HepG2 (cell line): Measurements from ENCODE around the gene BBIP1. TPM values are rescaled to one million over a fixed set of nuclear protein-coding genes. Genes with fewer than 3 reads are reported as not detected.

Source experiments
- HNF4A ChIP-seq: sonication (generic); formaldehyde crosslinking; IDR thresholded peaks from 2 replicates; pipeline ENCODE4 v1.4.0; 2020; ENCODE audit warnings: missing genetic modification reagents
- KLF16 ChIP-seq, 2 experiments: sonication (generic) in 1 of 2; formaldehyde crosslinking in 1 of 2; IDR thresholded peaks; 2 replicates each; pipeline versions ENCODE4 v1.6.1 to v1.8.0; 2016 to 2023; ENCODE audit warnings: missing genetic modification reagents in 2 of 2, missing compliant biosample characterization in 1 of 2
- MED1 ChIP-seq: sonication (generic); formaldehyde crosslinking; IDR thresholded peaks from 2 replicates; pipeline ENCODE4 v1.4.0; 2020; ENCODE audit warnings: missing genetic modification reagents
- MIXL1 ChIP-seq: IDR thresholded peaks from 2 replicates; pipeline ENCODE4 v1.6.1; 2016
- PHF21A ChIP-seq: sonication (generic); formaldehyde crosslinking; IDR thresholded peaks from 2 replicates; pipeline ENCODE4 v1.5.0; 2020; ENCODE audit warnings: mild to moderate bottlenecking, missing genetic modification reagents
- RFX5 ChIP-seq: IDR thresholded peaks from 2 replicates; pipeline ENCODE4 v1.6.1; 2011; ENCODE audit warnings: low read depth, low read length, improper control_type of control experiment
- SP140L ChIP-seq: sonication (generic); formaldehyde crosslinking; IDR thresholded peaks from 2 replicates; pipeline ENCODE4 v1.4.0; 2020; ENCODE audit warnings: missing genetic modification reagents, borderline replicate concordance
- SSRP1 ChIP-seq: IDR thresholded peaks from 2 replicates; pipeline ENCODE4 v1.6.1; 2016; ENCODE audit warnings: control low read depth
- ZNF232 ChIP-seq: sonication (generic); formaldehyde crosslinking; IDR thresholded peaks from 2 replicates; pipeline ENCODE4 v1.4.0; 2020; ENCODE audit warnings: missing genetic modification reagents, borderline replicate concordance
- ZNF264 ChIP-seq: sonication (generic); formaldehyde crosslinking; IDR thresholded peaks from 2 replicates; pipeline ENCODE4 v1.4.0; 2020; ENCODE audit warnings: missing genetic modification reagents
- ZNF7 ChIP-seq: IDR thresholded peaks from 2 replicates; pipeline ENCODE4 v1.6.1; 2016; ENCODE audit warnings: missing biosample characterization, missing genetic modification reagents
- polyA plus RNA-seq, 8 experiments: library from polyadenylated mRNA; depleted of rRNA in 3 of 8; stranded (reverse) in 7 of 8; unstranded in 1 of 8; fragments of >200 nt; fragmentation: Illumina TruSeq in 4 of 8; extraction: Trizol in 4 of 8; gene quantifications; 2 replicates each; pipeline versions ENCODE4 v1.2.1 to v1.2.3, GENCODE V29; 2011 to 2016; ENCODE audit warnings: low read depth in 4 of 8, missing spikeins in 1 of 8, mixed read lengths in 1 of 8; ENCODE audit not compliant: insufficient read depth in 1 of 8
- total RNA-seq, 5 experiments: library from RNA; depleted of rRNA; stranded (reverse); fragments of >200 nt; fragmentation: Illumina TruSeq; extraction: Trizol; gene quantifications; 2 replicates each; pipeline ENCODE4 v1.2.3, GENCODE V29; 2016; ENCODE audit warnings: low read depth in 1 of 5
- TF ChIP-seq, protein P1 (sequence below): sonication (generic); formaldehyde crosslinking; IDR thresholded peaks from 2 replicates; pipeline ENCODE4 v1.9.0; 2021; ENCODE audit warnings: missing genetic modification reagents, borderline replicate concordance
- TF ChIP-seq, protein P2 (sequence below): sonication (generic); formaldehyde crosslinking; IDR thresholded peaks from 2 replicates; pipeline ENCODE4 v1.5.1; 2020; ENCODE audit warnings: missing genetic modification reagents, mild to moderate bottlenecking, borderline replicate concordance
- TF ChIP-seq, protein P3 (sequence below): IDR thresholded peaks from 2 replicates; pipeline ENCODE4 v1.6.1; 2016; ENCODE audit warnings: low read depth, control low read depth
- TF ChIP-seq, protein P4 (sequence below): IDR thresholded peaks from 2 replicates; pipeline ENCODE4 v1.6.1; 2016; ENCODE audit warnings: mild to moderate bottlenecking, missing biosample characterization, missing genetic modification reagents
- TF ChIP-seq, protein P5 (sequence below): sonication (generic); formaldehyde crosslinking; IDR thresholded peaks from 2 replicates; pipeline ENCODE4 v1.4.0; 2020; ENCODE audit warnings: missing genetic modification reagents
- TF ChIP-seq, protein P6 (sequence below): sonication (generic); formaldehyde crosslinking; IDR thresholded peaks from 2 replicates; pipeline ENCODE4 v1.8.1; 2023; ENCODE audit warnings: missing genetic modification reagents, inconsistent platforms, borderline replicate concordance
- TF ChIP-seq, protein P7 (sequence below): sonication (generic); formaldehyde crosslinking; IDR thresholded peaks from 2 replicates; pipeline ENCODE4 v1.4.0; 2020; ENCODE audit warnings: missing genetic modification reagents, mild to moderate bottlenecking, borderline replicate concordance

The BBIP1 gene
- total and polyA plus RNA-seq, 2 of the 13 experiments (the other 11 are each of a cell fraction or from before 2014, with no cell fraction given): 18.3 to 24.1 TPM

DNA sequence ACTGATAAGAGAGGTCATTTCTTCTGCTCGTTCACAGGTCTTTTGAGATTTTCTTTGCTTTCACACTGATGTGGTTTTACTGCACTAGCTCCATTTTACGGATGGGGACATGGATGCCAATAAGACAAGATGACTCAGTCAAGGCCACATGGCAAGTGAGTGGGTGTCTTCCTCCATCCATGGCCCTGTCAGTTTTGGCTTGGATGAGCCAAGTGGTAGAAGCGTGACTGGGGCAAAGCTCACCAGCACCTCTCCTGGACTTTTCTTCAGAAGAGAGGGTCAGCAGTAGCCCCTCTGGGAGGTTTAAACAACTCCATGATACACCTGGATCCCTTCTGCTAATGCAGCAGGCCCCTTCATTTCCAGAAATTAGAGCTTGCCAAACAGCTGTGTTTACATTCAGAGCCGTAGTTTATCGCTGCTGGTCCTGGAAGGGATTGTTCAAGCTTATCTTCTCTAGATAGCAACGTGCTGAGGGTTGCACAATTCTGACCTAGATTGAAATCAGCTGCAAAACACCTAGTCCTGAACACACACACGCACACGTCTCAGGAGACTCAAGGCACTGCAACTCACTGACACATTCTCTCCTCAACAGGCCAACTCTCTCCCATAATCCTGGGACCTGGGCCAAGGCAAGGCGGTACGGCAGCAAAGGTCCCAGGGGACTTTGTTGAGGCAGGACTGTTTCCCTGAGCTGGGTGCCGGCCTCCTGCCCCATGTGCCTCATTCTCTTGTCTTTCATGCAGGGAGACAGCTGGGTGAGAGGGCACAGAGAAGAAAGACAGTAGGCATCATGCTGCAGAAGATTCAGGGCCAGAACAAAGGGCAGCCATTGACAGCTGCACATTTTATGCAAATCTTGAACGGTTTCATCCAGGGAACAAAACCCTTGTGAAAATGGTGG, 61.5 kb downstream of the BBIP1 start (continued):
- TF ChIP-seq, protein P1, sequence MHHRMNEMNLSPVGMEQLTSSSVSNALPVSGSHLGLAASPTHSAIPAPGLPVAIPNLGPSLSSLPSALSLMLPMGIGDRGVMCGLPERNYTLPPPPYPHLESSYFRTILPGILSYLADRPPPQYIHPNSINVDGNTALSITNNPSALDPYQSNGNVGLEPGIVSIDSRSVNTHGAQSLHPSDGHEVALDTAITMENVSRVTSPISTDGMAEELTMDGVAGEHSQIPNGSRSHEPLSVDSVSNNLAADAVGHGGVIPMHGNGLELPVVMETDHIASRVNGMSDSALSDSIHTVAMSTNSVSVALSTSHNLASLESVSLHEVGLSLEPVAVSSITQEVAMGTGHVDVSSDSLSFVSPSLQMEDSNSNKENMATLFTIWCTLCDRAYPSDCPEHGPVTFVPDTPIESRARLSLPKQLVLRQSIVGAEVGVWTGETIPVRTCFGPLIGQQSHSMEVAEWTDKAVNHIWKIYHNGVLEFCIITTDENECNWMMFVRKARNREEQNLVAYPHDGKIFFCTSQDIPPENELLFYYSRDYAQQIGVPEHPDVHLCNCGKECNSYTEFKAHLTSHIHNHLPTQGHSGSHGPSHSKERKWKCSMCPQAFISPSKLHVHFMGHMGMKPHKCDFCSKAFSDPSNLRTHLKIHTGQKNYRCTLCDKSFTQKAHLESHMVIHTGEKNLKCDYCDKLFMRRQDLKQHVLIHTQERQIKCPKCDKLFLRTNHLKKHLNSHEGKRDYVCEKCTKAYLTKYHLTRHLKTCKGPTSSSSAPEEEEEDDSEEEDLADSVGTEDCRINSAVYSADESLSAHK (CRISPR knock-in tag): no peak
- TF ChIP-seq, protein P2, sequence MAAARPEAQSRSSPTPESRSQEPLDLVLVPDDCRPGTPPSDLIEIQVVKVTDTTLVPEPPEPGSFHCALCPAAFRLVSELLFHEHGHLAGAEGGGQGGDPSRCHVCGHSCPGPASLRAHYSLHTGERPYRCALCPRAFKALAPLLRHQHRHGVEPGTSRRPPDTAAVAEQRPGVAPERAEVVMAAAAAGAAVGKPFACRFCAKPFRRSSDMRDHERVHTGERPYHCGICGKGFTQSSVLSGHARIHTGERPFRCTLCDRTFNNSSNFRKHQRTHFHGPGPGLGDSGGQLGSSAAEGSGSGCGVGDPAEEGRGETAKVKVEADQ (CRISPR knock-in tag): no peak
- no peak for TF ChIP-seq KLF16 (CRISPR knock-in tag; IDR thresholded peaks at IDR 0.05)
- peak; percentile 89 for TF ChIP-seq PHF21A (CRISPR knock-in tag)
- TF ChIP-seq MED1 (CRISPR knock-in tag): peak; percentile 64
- TF ChIP-seq, protein P3, sequence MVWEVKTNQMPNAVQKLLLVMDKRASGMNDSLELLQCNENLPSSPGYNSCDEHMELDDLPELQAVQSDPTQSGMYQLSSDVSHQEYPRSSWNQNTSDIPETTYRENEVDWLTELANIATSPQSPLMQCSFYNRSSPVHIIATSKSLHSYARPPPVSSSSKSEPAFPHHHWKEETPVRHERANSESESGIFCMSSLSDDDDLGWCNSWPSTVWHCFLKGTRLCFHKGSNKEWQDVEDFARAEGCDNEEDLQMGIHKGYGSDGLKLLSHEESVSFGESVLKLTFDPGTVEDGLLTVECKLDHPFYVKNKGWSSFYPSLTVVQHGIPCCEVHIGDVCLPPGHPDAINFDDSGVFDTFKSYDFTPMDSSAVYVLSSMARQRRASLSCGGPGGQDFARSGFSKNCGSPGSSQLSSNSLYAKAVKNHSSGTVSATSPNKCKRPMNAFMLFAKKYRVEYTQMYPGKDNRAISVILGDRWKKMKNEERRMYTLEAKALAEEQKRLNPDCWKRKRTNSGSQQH (CRISPR knock-in tag): no peak
- TF ChIP-seq ZNF264 (CRISPR knock-in tag): 0 out of 2 replicates have a peak, but pooled peaks have one; percentile 18
- peak; percentile 44 for TF ChIP-seq HNF4A
- TF ChIP-seq RFX5: no peak
- TF ChIP-seq, protein P4, sequence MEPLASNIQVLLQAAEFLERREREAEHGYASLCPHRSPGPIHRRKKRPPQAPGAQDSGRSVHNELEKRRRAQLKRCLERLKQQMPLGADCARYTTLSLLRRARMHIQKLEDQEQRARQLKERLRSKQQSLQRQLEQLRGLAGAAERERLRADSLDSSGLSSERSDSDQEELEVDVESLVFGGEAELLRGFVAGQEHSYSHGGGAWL: no peak
- TF ChIP-seq, protein P5, sequence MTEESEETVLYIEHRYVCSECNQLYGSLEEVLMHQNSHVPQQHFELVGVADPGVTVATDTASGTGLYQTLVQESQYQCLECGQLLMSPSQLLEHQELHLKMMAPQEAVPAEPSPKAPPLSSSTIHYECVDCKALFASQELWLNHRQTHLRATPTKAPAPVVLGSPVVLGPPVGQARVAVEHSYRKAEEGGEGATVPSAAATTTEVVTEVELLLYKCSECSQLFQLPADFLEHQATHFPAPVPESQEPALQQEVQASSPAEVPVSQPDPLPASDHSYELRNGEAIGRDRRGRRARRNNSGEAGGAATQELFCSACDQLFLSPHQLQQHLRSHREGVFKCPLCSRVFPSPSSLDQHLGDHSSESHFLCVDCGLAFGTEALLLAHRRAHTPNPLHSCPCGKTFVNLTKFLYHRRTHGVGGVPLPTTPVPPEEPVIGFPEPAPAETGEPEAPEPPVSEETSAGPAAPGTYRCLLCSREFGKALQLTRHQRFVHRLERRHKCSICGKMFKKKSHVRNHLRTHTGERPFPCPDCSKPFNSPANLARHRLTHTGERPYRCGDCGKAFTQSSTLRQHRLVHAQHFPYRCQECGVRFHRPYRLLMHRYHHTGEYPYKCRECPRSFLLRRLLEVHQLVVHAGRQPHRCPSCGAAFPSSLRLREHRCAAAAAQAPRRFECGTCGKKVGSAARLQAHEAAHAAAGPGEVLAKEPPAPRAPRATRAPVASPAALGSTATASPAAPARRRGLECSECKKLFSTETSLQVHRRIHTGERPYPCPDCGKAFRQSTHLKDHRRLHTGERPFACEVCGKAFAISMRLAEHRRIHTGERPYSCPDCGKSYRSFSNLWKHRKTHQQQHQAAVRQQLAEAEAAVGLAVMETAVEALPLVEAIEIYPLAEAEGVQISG (CRISPR knock-in tag): peak; percentile 58
- TF ChIP-seq ZNF7 (CRISPR knock-in tag): 0 out of 2 replicates have a peak, but pooled peaks have one; percentile 5
- TF ChIP-seq MIXL1 (CRISPR knock-in tag): 0 out of 2 replicates have a peak, but pooled peaks have one; percentile 25
- no peak for TF ChIP-seq SSRP1 (CRISPR knock-in tag)
- no peak for TF ChIP-seq ZNF232 (CRISPR knock-in tag)
- TF ChIP-seq, protein P6, sequence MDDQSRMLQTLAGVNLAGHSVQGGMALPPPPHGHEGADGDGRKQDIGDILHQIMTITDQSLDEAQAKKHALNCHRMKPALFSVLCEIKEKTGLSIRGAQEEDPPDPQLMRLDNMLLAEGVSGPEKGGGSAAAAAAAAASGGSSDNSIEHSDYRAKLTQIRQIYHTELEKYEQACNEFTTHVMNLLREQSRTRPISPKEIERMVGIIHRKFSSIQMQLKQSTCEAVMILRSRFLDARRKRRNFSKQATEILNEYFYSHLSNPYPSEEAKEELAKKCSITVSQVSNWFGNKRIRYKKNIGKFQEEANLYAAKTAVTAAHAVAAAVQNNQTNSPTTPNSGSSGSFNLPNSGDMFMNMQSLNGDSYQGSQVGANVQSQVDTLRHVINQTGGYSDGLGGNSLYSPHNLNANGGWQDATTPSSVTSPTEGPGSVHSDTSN (CRISPR knock-in tag): no peak
- no peak for TF ChIP-seq SP140L (CRISPR knock-in tag)
- TF ChIP-seq, protein P7, sequence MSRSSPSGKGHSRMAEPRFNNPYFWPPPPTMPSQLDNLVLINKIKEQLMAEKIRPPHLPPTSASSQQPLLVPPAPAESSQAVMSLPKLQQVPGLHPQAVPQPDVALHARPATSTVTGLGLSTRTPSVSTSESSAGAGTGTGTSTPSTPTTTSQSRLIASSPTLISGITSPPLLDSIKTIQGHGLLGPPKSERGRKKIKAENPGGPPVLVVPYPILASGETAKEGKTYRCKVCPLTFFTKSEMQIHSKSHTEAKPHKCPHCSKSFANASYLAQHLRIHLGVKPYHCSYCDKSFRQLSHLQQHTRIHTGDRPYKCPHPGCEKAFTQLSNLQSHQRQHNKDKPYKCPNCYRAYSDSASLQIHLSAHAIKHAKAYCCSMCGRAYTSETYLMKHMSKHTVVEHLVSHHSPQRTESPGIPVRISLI (CRISPR knock-in tag): peak; percentile 62; the same call in 1 of the 2 replicates
